HepG2 (cell line): Measurements from ENCODE around the gene OGA. TPM values are rescaled to one million over a fixed set of nuclear protein-coding genes. Genes with fewer than 3 reads are reported as not detected.

Experiments
- ATAC-seq: fragments of 200-7000 bp; cut with Tn5 transposase; 3 replicates; pipeline ENCODE4 v1.9.1; 2020; ENCODE audit warnings: mild to moderate bottlenecking, moderate library complexity
- BruUV-seq: library from RNA; stranded (reverse); fragments of 400-500 nt; replicated peaks from 2 replicates; lab custom pipeline; 2021; lab: Mats Ljungman, UMichigan
- CTCF ChIA-PET: fragments of 300-600 bp; formaldehyde crosslinking; extraction: SDS; loops from one replicate; lab custom pipeline; 2021; ENCODE audit warnings: low total read pairs, inconsistent platforms, low intra/inter-chr PET ratio; lab: Yijun Ruan, JAX
- POLR2A ChIA-PET: fragments of 350-600 bp; sonication (Branson Sonifier 250); formaldehyde crosslinking; loops from one replicate; lab custom pipeline; 2020; ENCODE audit warnings: antibody characterized with exemption, inconsistent platforms; lab: Yijun Ruan, JAX
- DNase-seq: peaks from one replicate; pipeline ENCODE4 v3.0.0-alpha.2; 2015; ENCODE audit warnings: low spot score
- FAIRE-seq: peaks from 3 replicates; lab custom pipeline; 2011; peaks lifted over from hg19 to GRCh38; lab: Jason Lieb, UNC
- H2AFZ ChIP-seq: one replicate; pipeline ENCODE4 v1.6.1; 2011; ENCODE audit warnings: low read length, inconsistent platforms
- H3K27ac ChIP-seq: fragments of 300-600 bp; 3 replicates; pipeline ENCODE4 v1.8.0; 2011; ENCODE audit warnings: mixed run types, mild to moderate bottlenecking, mixed read lengths, low read length, inconsistent platforms; ENCODE audit not compliant: insufficient read depth; ENCODE audit errors: extremely low read length
- H3K27me3 ChIP-seq, 2 experiments: fragments of 200-600 bp in 1 of 2; 2 replicates in 1 of 2; 3 replicates in 1 of 2; pipeline versions ENCODE4 v1.6.0 to v1.8.0; 2011; ENCODE audit warnings: low read length in 2 of 2, mild to moderate bottlenecking in 2 of 2, moderate library complexity in 2 of 2, inconsistent platforms in 1 of 2; ENCODE audit not compliant: insufficient read depth in 2 of 2, control insufficient read depth in 1 of 2
- H3K36me3 ChIP-seq, 2 experiments: fragments of 200-600 bp in 1 of 2; replicated peaks in 1 of 2; 2 replicates in 1 of 2; 3 replicates in 1 of 2; pipeline versions ENCODE4 v1.5.1 to v1.8.0; 2011; ENCODE audit warnings: low read length in 2 of 2, inconsistent platforms in 1 of 2; ENCODE audit not compliant: insufficient read depth in 2 of 2, control insufficient read depth in 1 of 2
- H3K4me1 ChIP-seq: 2 replicates; pipeline ENCODE4 v1.5.1; 2012; ENCODE audit warnings: low read length, inconsistent platforms; ENCODE audit not compliant: insufficient read depth
- H3K4me2 ChIP-seq: 2 replicates; pipeline ENCODE4 v1.6.0; 2011; ENCODE audit warnings: low read depth, low read length, inconsistent platforms
- H3K4me3 ChIP-seq, 3 experiments: fragments of 200-600 bp in 1 of 3; sonication (generic), shearing (Covaris generic) in 1 of 3; replicated peaks in 1 of 3; 2 replicates each; pipeline ENCODE4 v1.5.1; 2011 to 2016; ENCODE audit warnings: low read length in 3 of 3, inconsistent platforms in 2 of 3, low read depth in 2 of 3, mild to moderate bottlenecking in 2 of 3, control low read depth in 1 of 3, mixed read lengths in 1 of 3; ENCODE audit not compliant: insufficient read depth in 1 of 3
- H3K79me2 ChIP-seq: one replicate; pipeline ENCODE4 v1.6.1; 2011; ENCODE audit warnings: low read length, inconsistent platforms; ENCODE audit not compliant: insufficient read depth
- H3K9ac ChIP-seq: 2 replicates; pipeline ENCODE4 v1.6.0; 2011; ENCODE audit warnings: mild to moderate bottlenecking, low read depth, low read length, inconsistent platforms; ENCODE audit not compliant: insufficient read depth
- H3K9me3 ChIP-seq: 2 replicates; pipeline ENCODE4 v1.5.1; 2012; ENCODE audit warnings: mild to moderate bottlenecking, low read length
- H4K20me1 ChIP-seq: 2 replicates; pipeline ENCODE4 v1.6.0; 2011; ENCODE audit warnings: inconsistent platforms, mild to moderate bottlenecking, low read length, moderate library complexity; ENCODE audit not compliant: insufficient read depth
- ELF3 ChIP-seq: IDR thresholded peaks from 2 replicates; pipeline ENCODE4 v1.6.1; 2016; ENCODE audit warnings: missing genetic modification reagents, missing compliant biosample characterization
- HDAC6 ChIP-seq: fragments of 200-600 bp; sonication (generic); IDR thresholded peaks from 2 replicates; pipeline ENCODE4 v1.7.0; 2017; ENCODE audit warnings: mild to moderate bottlenecking, antibody characterized with exemption, low read length, low read depth
- MEIS2 ChIP-seq: sonication (generic); formaldehyde crosslinking; IDR thresholded peaks from 2 replicates; pipeline ENCODE4 v1.9.0; 2021; ENCODE audit warnings: mild to moderate bottlenecking, missing genetic modification reagents
- NFKBIZ ChIP-seq: IDR thresholded peaks from 2 replicates; pipeline ENCODE4 v1.6.1; 2018; ENCODE audit warnings: missing genetic modification reagents, missing compliant biosample characterization
- NR2F2 ChIP-seq: IDR thresholded peaks from 2 replicates; pipeline ENCODE4 v1.6.1; 2012; ENCODE audit warnings: low read depth, inconsistent platforms, borderline replicate concordance
- REST ChIP-seq, 2 experiments: IDR thresholded peaks; 2 replicates each; pipeline ENCODE4 v1.6.1; 2011 to 2012; ENCODE audit warnings: low read length in 2 of 2, borderline replicate concordance in 1 of 2, low read depth in 1 of 2, mild to moderate bottlenecking in 1 of 2, moderate library complexity in 1 of 2
- SP5 ChIP-seq: IDR thresholded peaks from 2 replicates; pipeline ENCODE4 v1.6.1; 2016; ENCODE audit warnings: low read depth, borderline replicate concordance
- TARDBP ChIP-seq: sonication (generic); formaldehyde crosslinking; IDR thresholded peaks from 2 replicates; pipeline ENCODE4 v1.8.0; 2022; ENCODE audit warnings: mild to moderate bottlenecking, missing genetic modification reagents
- ZBTB2 ChIP-seq: sonication (generic); formaldehyde crosslinking; IDR thresholded peaks from 2 replicates; pipeline ENCODE4 v1.8.0; 2022; ENCODE audit warnings: low read depth, missing genetic modification reagents
- ZFAT ChIP-seq: sonication (generic); formaldehyde crosslinking; conservative IDR thresholded peaks from 2 replicates; pipeline ENCODE4 v1.8.1; 2023; ENCODE audit warnings: missing genetic modification reagents, inconsistent platforms
- ZNF10 ChIP-seq: sonication (generic); formaldehyde crosslinking; IDR thresholded peaks from 2 replicates; pipeline ENCODE4 v1.4.0; 2020; ENCODE audit warnings: mild to moderate bottlenecking, low read depth, missing genetic modification reagents, borderline replicate concordance
- ZNF30 ChIP-seq: sonication (generic); formaldehyde crosslinking; IDR thresholded peaks from 2 replicates; pipeline ENCODE4 v1.5.0; 2020; ENCODE audit warnings: mild to moderate bottlenecking, missing genetic modification reagents
- ZNF317 ChIP-seq: sonication (generic); formaldehyde crosslinking; IDR thresholded peaks from 2 replicates; pipeline ENCODE4 v1.5.0; 2020; ENCODE audit warnings: mild to moderate bottlenecking, missing genetic modification reagents
- ZNF343 ChIP-seq: sonication (generic); formaldehyde crosslinking; IDR thresholded peaks from 2 replicates; pipeline ENCODE4 v1.4.0; 2020; ENCODE audit warnings: mild to moderate bottlenecking, missing genetic modification reagents
- ZNF772 ChIP-seq: sonication (generic); formaldehyde crosslinking; IDR thresholded peaks from 2 replicates; pipeline ENCODE4 v1.5.0; 2020; ENCODE audit warnings: mild to moderate bottlenecking, missing genetic modification reagents
- ZNF850 ChIP-seq: sonication (generic); formaldehyde crosslinking; conservative IDR thresholded peaks from 2 replicates; pipeline ENCODE4 v1.9.0; 2021; ENCODE audit warnings: mild to moderate bottlenecking, missing genetic modification reagents
- WGBS: methylation state at CpG from one replicate; pipeline ENCODE4 v1.1.6; 2017; ENCODE audit warnings: low lambda C conversion rate; 5-methylcytosine and 5-hydroxymethylcytosine counted together
- in situ Hi-C: cut with HindIII; loops from 2 replicates; pipeline ENCODE4 v1.10.0; 2017; ENCODE audit warnings: low pct_unique_long_range_greater_than_20kb; ENCODE audit not compliant: extremely low pct_ligation_motif_present
- intact Hi-C: fragments of 100-400 bp; cut with micrococcal nuclease; formaldehyde crosslinking; loops from one replicate; pipeline ENCODE4 v1.10.0; 2022; ENCODE audit not compliant: unreplicated experiment
- polyA plus RNA-seq, 8 experiments: library from polyadenylated mRNA; depleted of rRNA in 3 of 8; stranded (reverse) in 7 of 8; unstranded in 1 of 8; fragments of >200 nt; fragmentation: Illumina TruSeq in 4 of 8; extraction: Trizol in 4 of 8; gene quantifications; 2 replicates each; pipeline versions ENCODE4 v1.2.1 to v1.2.3, GENCODE V29; 2011 to 2016; ENCODE audit warnings: low read depth in 4 of 8, missing spikeins in 1 of 8, mixed read lengths in 1 of 8; ENCODE audit not compliant: insufficient read depth in 1 of 8
- total RNA-seq, 5 experiments: library from RNA; depleted of rRNA; stranded (reverse); fragments of >200 nt; fragmentation: Illumina TruSeq; extraction: Trizol; gene quantifications; 2 replicates each; pipeline ENCODE4 v1.2.3, GENCODE V29; 2016; ENCODE audit warnings: low read depth in 1 of 5
- TF ChIP-seq, protein P1 (sequence below): sonication (generic); formaldehyde crosslinking; conservative IDR thresholded peaks from 2 replicates; pipeline ENCODE4 v1.4.0; 2020; ENCODE audit warnings: missing genetic modification reagents

OGA gene
- total and polyA plus RNA-seq, 2 of the 13 experiments (the other 11 are each of a cell fraction or from before 2014, with no cell fraction given), result 33.2 to 39.8 TPM

DNA sequence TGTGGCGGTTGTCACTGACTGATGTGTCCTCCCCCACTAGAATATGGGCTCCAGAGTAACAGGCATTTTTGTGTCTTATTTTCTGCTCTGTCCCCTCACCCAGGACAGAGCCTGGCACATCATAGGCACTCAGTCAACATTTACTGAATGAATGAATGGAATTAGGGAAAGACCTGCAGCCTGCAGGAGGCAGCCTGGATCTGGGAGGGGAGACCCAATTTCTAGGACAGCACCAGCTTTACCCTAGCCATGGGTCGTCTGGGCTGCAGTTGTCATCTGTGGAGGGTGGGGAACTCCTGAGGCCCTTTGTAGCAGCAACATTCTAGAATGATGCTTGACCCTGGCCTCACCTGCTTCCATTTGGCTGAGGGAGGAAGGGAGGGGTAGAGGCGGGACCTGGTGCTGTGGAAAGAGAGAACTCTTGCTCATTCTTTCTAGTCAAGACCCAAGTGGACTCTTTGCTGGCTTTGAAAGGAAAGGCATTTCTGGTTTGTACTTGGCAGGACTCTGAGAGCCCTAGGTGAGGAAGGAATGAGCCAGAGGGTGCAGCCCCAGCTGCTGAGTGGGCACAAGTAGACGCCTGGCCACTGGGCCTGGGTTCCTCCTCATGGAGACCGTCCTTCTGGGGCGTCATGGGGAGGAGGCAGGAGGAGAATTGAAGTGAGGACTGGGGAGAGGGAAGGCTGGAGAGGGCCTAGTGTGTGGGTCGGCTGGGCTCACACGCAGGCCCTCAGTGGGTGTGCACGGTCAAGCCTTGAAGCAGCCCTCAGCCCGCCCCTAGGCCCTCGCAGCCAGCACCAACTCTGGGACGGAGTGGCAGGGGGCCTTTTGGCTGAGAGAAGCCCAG, 51.3 kb downstream of the OGA start:
- no peaks in the 10 kb centered on the region for H3K4me1 ChIP-seq
- WGBS, result 39% methylated on average over 7 of the region's 12 CpGs
- H3K36me3 ChIP-seq, result no peaks in the 10 kb centered on the region
- no peaks in the 10 kb centered on the region for H3K79me2 ChIP-seq
- H2AFZ ChIP-seq, result no peak overlapping the region
- BruUV-seq, result no TSS peak
- no peaks in the 10 kb centered on the region for H3K9me3 ChIP-seq
- ChIA-PET POLR2A (no interaction called here), CTCF (no interaction called here)
- no peak for ATAC-seq
- no peaks in the 10 kb centered on the region for H4K20me1 ChIP-seq
- intact Hi-C loops (no loop called here), in situ Hi-C loops (no loop called here)
- H3K27ac ChIP-seq, result no peak overlapping the region
- TF ChIP-seq ZNF850 (CRISPR knock-in tag) (no peak), TARDBP (CRISPR knock-in tag) (no peak), NR2F2 (no peak), ZNF10 (CRISPR knock-in tag) (no peak), ZFAT (no peak), ZNF343 (CRISPR knock-in tag) (no peak), SP5 (CRISPR knock-in tag) (no peak), ZNF772 (CRISPR knock-in tag) (no peak), ELF3 (CRISPR knock-in tag) (no peak), HDAC6 (no peak), ZBTB2 (CRISPR knock-in tag) (no peak), NFKBIZ (CRISPR knock-in tag) (no peak), ZNF317 (CRISPR knock-in tag) (no peak), REST (IDR thresholded peaks at IDR 0.05; ENCODE audit: borderline replicate concordance in 1 of 2, low read depth in 1 of 2, low read length in 2 of 2) (no peak), MEIS2 (CRISPR knock-in tag) (no peak), ZNF30 (CRISPR knock-in tag) (no peak)
- TF ChIP-seq, protein P1, sequence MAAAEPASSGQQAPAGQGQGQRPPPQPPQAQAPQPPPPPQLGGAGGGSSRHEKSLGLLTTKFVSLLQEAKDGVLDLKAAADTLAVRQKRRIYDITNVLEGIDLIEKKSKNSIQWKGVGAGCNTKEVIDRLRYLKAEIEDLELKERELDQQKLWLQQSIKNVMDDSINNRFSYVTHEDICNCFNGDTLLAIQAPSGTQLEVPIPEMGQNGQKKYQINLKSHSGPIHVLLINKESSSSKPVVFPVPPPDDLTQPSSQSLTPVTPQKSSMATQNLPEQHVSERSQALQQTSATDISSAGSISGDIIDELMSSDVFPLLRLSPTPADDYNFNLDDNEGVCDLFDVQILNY, result no peak
- H3K4me2 ChIP-seq, result no peak overlapping the region
- no peak for FAIRE-seq
- no peak for DNase-seq
- H3K9ac ChIP-seq, result no peak overlapping the region
- no peak overlapping the region for H3K4me3 ChIP-seq
- peaks cover 14 to 79% of the 10 kb centered on the region in 2 experiments for H3K27me3 ChIP-seq
